Heart left ventricle (tissue), 16 donors: ENCODE measurements around the gene CEPT1. TPM values are rescaled to one million over a fixed set of nuclear protein-coding genes. Genes with fewer than 3 reads are reported as not detected.

Source experiments
- ATAC-seq, 4 donors: fragments of 200-7000 bp; cut with Tn5 transposase; one replicate each; pipeline ENCODE4 v1.9.1; 2020 to 2022; ENCODE audit warnings: moderate library complexity in 4 of 4, mild to moderate bottlenecking in 3 of 4, moderate number of reproducible peaks in 1 of 4
- DNase-seq, 5 donors: peaks; one replicate each; pipeline ENCODE4 v3.0.0-alpha.2; 2020
- H3K27ac ChIP-seq, 12 donors: fragments of 200-600 bp; sonication (generic) in 4 of 12; one replicate each; pipeline versions ENCODE4 v1.5.0 to v1.8.0; 2016 to 2022; ENCODE audit warnings: mild to moderate bottlenecking in 2 of 12
- H3K27me3 ChIP-seq, 9 donors: fragments of 200-600 bp; sonication (generic) in 2 of 9; one replicate each; pipeline versions ENCODE4 v1.5.1 to v1.8.0; 2016 to 2022; ENCODE audit warnings: mild to moderate bottlenecking in 3 of 9
- H3K36me3 ChIP-seq, 9 donors: fragments of 200-600 bp; sonication (generic) in 2 of 9; one replicate each; pipeline versions ENCODE4 v1.5.0 to v1.8.0; 2018 to 2022; ENCODE audit warnings: mild to moderate bottlenecking in 2 of 9
- H3K4me1 ChIP-seq, 12 donors: fragments of 200-600 bp; sonication (generic) in 4 of 12; one replicate each; pipeline versions ENCODE4 v1.5.0 to v1.8.0; 2016 to 2022; ENCODE audit warnings: mild to moderate bottlenecking in 3 of 12
- H3K4me3 ChIP-seq, 12 donors: fragments of 200-600 bp; sonication (generic) in 4 of 12; one replicate each; pipeline versions ENCODE4 v1.5.0 to v1.8.0; 2017 to 2022; ENCODE audit warnings: mild to moderate bottlenecking in 9 of 12, moderate library complexity in 4 of 12
- H3K9me3 ChIP-seq, 12 donors: fragments of 200-600 bp; sonication (generic) in 4 of 12; one replicate each; pipeline versions ENCODE4 v1.5.0 to v1.8.0; 2016 to 2022; ENCODE audit warnings: mild to moderate bottlenecking in 1 of 12
- POLR2A ChIP-seq, 2 donors: fragments of 450-650 bp; IDR thresholded peaks; one replicate each; pipeline ENCODE4 v1.6.1; 2017; ENCODE audit warnings: antibody characterized with exemption in 2 of 2, mild to moderate bottlenecking in 2 of 2, moderate library complexity in 2 of 2
- WGBS, 4 donors: extraction: QIAGEN DNeasy Blood & Tissue Kit in 2 of 4; methylation state at CpG; one replicate each; pipeline versions ENCODE4 v1.1.5 to v1.1.7; 2013 to 2018; 5-methylcytosine and 5-hydroxymethylcytosine counted together
- intact Hi-C, 10 donors: fragments of 100-400 bp; cut with DNase I; formaldehyde crosslinking; loops; one replicate each; pipeline versions ENCODE4 v1.11.1 to v1.14.2; 2022
- polyA plus RNA-seq, 2 donors: library from polyadenylated mRNA; stranded (reverse); fragments of 200-250 nt; gene quantifications; one replicate each; pipeline ENCODE4 v1.2.3, GENCODE V29; 2013
- total RNA-seq, 9 donors: library from RNA; depleted of rRNA in 2 of 9; stranded (reverse); fragments of >200 nt in 2 of 9; fragmentation: NEBNext Ultra II Directional in 3 of 9; extraction: Animal tissue kit (Norgen Biotek cat#: 25700) in 3 of 9; gene quantifications; one replicate each; pipeline versions ENCODE4 v1.1.0 to v1.2.4, GENCODE V29; 2016 to 2023
- TF ChIP-seq, protein P1 (sequence below), 12 donors: fragments of 200-600 bp; sonication (generic) in 4 of 12; IDR thresholded peaks; one replicate each; pipeline versions ENCODE4 v1.5.0 to v1.8.0; 2018 to 2022; ENCODE audit warnings: antibody characterized with exemption in 12 of 12, mild to moderate bottlenecking in 5 of 12
- donor health status: ischemic (EF 13 %, LVEDD 7.1; RV severe dilation, severe dysfunction).
- donor health status: healthy with polysubstance abuse.
- donor health status: DM: no; HTN: yes; CAD: no.
- donor health status: DM: no; HTN: no; CAD: no.
- donor health status: ischemic (EF 25% LVEDD 6.9; RV normal size, moderate dysfunction).
- donor health status: ischemic (EF 25% LVEDD 5.7; RV mildly dilated, moderate dysfunction).
- donor health status: healthy.
- donor health status: DM: yes; HTN: yes; CAD: no.
- donor health status: ischemic (EF 35%, LVEDD 5.7; RV mildly dilated, moderate dysfunction).
- donor health status: nonischemic (EF 11% LVEDD 7.7; RV severe dilation, severe dysfunction).
- donor health status: DM: yes; HTN: yes; CAD: no.
- donor health status: PGD.
- donor health status: ischemic (EF 29% LVEDD 5.4; RV normal size, mild dysfunction).
- donor health status: nonischemic (EF 23%, LVEDD 6.1; RV moderate dilation, normal function).

CEPT1 gene
- total and polyA plus RNA-seq, 11 donors, result 7.4 to 26.9 (median 11.6) TPM

DNA sequence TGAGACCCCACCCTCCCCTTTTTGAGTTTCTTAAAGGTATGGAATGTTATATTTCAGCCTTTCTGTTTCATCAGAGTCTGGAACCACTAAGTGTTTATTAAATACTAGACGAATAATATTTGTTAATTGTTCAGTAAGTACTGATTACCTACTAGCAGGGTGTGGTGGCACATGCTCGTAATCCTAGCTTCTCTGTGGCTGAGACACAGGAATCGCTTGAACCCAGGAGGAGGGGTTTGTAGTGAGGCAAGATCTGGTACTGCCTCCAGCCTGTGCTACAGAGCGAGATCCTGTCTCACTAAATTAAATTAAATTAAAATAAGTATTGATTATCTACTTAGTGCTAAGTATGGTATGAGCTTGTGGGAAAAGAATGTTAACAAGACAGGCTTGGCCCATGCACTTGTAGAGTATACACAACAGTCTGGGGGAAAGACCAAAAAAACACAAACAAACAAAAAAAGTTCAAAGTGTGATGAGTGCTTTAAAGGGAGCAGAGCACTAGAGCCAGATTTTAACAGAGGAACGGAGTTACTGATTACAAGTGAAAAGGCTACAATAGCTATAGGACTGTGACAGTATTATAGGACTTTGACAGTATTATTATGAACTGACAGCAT is 2.4 kb downstream of the CEPT1 start:
- Histone ChIP-seq H3K4me1 (peaks cover 0 to 68% (median 29%) of the 10 kb centered on the region in 12 donors), H3K4me3 (peak overlapping the region in 1 of 12 donors; percentile 89), H3K36me3 (peaks cover 0 to 13% (median 2%) of the 10 kb centered on the region in 9 donors), H3K9me3 (no peaks in the 10 kb centered on the region), H3K27me3 (no peaks in the 10 kb centered on the region), H3K27ac (peak overlapping the region in 1 of 12 donors; percentile 97)
- 75 to 78% (median 76%) methylated on average over 5 of the region's 5 CpGs for WGBS, 4 donors
- intact Hi-C loops, result loop anchor here in 1 of 10 donors (5.0 kb wide), 1 partner anchor 305 kb away; the partner anchor contains the start of genes ATP5PB and WDR77
- TF ChIP-seq POLR2A (IDR thresholded peaks at IDR 0.05), result no peak
- TF ChIP-seq, protein P1, sequence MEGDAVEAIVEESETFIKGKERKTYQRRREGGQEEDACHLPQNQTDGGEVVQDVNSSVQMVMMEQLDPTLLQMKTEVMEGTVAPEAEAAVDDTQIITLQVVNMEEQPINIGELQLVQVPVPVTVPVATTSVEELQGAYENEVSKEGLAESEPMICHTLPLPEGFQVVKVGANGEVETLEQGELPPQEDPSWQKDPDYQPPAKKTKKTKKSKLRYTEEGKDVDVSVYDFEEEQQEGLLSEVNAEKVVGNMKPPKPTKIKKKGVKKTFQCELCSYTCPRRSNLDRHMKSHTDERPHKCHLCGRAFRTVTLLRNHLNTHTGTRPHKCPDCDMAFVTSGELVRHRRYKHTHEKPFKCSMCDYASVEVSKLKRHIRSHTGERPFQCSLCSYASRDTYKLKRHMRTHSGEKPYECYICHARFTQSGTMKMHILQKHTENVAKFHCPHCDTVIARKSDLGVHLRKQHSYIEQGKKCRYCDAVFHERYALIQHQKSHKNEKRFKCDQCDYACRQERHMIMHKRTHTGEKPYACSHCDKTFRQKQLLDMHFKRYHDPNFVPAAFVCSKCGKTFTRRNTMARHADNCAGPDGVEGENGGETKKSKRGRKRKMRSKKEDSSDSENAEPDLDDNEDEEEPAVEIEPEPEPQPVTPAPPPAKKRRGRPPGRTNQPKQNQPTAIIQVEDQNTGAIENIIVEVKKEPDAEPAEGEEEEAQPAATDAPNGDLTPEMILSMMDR (IDR thresholded peaks at IDR 0.05), result no peak
- DNase-seq (no peak), ATAC-seq (no peak)

DNA sequence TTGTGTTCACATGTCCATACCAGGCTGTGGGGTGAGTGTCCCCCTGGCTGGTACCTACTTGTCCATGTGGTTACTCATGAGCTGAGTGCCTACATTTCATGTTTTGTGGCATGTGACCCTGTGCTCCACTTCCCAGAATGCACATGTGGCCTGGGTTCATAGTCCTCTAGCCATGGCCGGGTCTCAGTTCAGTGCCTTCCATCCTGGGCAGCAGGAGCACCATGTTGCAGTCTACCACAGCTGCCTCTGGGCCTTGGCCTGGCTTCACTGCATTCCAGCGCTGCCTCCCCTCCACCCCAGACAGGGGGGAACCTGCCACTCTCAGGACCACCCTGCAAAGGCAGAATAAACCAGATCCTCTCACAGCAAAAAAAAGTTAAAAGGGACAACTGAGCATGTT is 5.5 kb downstream of the CEPT1 start:
- TF ChIP-seq POLR2A (IDR thresholded peaks at IDR 0.05), result no peak
- TF ChIP-seq, protein P1 (IDR thresholded peaks at IDR 0.05), result no peak
- 92 to 95% (median 93%) methylated on average over 2 of the region's 2 CpGs for WGBS, 4 donors
- ATAC-seq (peak in 1 of 4 donors; percentile 13), DNase-seq (no peak)
- no peak overlapping the region for H3K27ac ChIP-seq
- peaks cover 0 to 80% (median 23%) of the 10 kb centered on the region in 12 donors for H3K4me1 ChIP-seq
- no peak overlapping the region for H3K4me3 ChIP-seq
- peaks cover 0 to 36% (median 31%) of the 10 kb centered on the region in 9 donors for H3K36me3 ChIP-seq
- H3K9me3 ChIP-seq, result no peaks in the 10 kb centered on the region
- H3K27me3 ChIP-seq, result no peaks in the 10 kb centered on the region
- intact Hi-C loops, result no loop called here

DNA sequence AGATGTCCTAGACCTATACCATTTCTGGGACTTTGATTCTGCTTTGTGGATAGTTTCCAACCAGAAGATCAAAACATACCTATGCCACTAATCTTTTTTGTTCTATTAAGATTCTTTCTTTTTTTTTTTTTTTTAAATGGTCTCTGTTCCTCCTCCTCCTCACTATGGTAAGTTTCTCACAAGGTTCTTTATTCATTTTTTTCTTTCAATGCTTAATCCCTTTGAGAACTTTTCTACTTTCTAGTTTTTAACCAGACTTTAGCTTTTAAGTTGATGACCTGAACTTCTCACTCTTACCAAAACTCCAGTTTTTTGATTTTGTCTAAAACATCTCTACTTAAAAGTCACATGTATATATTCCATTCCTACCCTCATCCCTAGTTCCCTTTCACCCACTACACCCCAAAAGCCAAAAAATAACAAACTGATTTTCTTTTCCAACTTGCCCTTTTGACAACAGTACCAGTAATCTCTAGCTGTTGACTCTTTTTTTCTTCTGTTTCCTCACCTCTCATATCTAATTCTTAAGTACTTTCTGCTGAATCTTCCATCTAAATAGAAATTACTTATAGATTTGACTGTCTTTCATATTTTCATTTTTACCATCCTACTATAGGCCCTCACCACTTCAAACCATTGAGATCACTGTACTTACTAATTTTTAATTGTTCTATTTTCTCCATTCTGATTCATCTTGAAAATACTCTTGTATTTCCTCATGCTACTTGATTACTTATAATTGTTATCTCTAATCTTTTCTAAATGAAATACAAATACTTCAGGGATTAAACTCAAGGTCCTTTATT is 6.1 kb downstream of the CEPT1 start:
- intact Hi-C loops, result no loop called here
- Histone ChIP-seq H3K27me3 (no peaks in the 10 kb centered on the region), H3K4me1 (peaks cover 0 to 79% (median 19%) of the 10 kb centered on the region in 12 donors), H3K9me3 (no peaks in the 10 kb centered on the region), H3K36me3 (peaks cover 0 to 42% (median 37%) of the 10 kb centered on the region in 9 donors), H3K4me3 (no peak overlapping the region), H3K27ac (no peak overlapping the region)
- ATAC-seq (no peak), DNase-seq (no peak)
- TF ChIP-seq, protein P1 (IDR thresholded peaks at IDR 0.05), result no peak
- no peak for TF ChIP-seq POLR2A (IDR thresholded peaks at IDR 0.05)

DNA sequence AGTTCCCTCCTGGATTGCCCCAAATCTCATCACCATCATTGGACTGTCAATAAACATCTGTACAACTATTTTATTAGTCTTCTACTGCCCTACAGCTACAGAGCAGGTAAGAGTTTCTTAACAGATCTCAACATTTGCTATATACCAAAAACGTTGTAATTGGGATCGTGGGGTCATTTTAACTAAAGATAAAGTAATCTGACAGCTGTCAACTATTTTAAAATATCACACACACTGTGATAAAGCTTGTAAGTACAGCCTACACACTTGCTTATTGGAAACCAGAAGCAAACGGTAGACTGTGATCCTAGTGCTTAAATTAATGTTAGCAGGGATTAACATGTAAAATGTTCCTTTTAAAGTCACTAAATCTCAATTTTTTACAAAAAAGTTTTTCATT is 7.9 kb downstream of the CEPT1 start:
- intact Hi-C loops, result no loop called here
- Histone ChIP-seq H3K27me3 (no peaks in the 10 kb centered on the region), H3K4me1 (peaks cover 0 to 73% (median 6%) of the 10 kb centered on the region in 12 donors), H3K9me3 (no peaks in the 10 kb centered on the region), H3K4me3 (no peak overlapping the region), H3K27ac (no peak overlapping the region), H3K36me3 (peaks cover 0 to 59% (median 50%) of the 10 kb centered on the region in 9 donors)
- DNase-seq, result no peak
- 30 to 40% (median 30%) methylated on average over 3 of the region's 3 CpGs for WGBS, 4 donors
- no peak for ATAC-seq
- TF ChIP-seq, protein P1 (IDR thresholded peaks at IDR 0.05), result no peak
- TF ChIP-seq POLR2A (IDR thresholded peaks at IDR 0.05), result no peak
